Mucosa of descending colon (tissue), 3 donors: Measurements from ENCODE around the gene MRO. TPM values are rescaled to one million over a fixed set of nuclear protein-coding genes. Genes with fewer than 3 reads are reported as not detected.

ENCODE experiments used
- ATAC-seq: fragments of 200-7000 bp; cut with Tn5 transposase; one replicate; pipeline ENCODE4 v1.9.1; 2020; ENCODE audit warnings: mild to moderate bottlenecking, moderate library complexity
- DNase-seq, 3 donors: peaks; one replicate each; pipeline ENCODE4 v3.0.0-alpha.2; 2020
- H3K36me3 ChIP-seq: fragments of 200-600 bp; one replicate; pipeline ENCODE4 v1.8.0; 2021; ENCODE audit warnings: low read depth, mild to moderate bottlenecking
- H3K4me1 ChIP-seq: fragments of 200-600 bp; one replicate; pipeline ENCODE4 v1.8.0; 2021; ENCODE audit warnings: low read depth, mild to moderate bottlenecking
- H3K4me3 ChIP-seq: fragments of 200-600 bp; one replicate; pipeline ENCODE4 v1.8.0; 2021; ENCODE audit warnings: mild to moderate bottlenecking
- H3K9me3 ChIP-seq: fragments of 200-600 bp; one replicate; pipeline ENCODE4 v1.8.0; 2021; ENCODE audit warnings: mild to moderate bottlenecking
- CTCF ChIP-seq: fragments of 200-600 bp; IDR thresholded peaks from one replicate; pipeline ENCODE4 v1.8.0; 2022; ENCODE audit warnings: antibody characterized with exemption, mild to moderate bottlenecking
- intact Hi-C, 2 donors: fragments of 100-400 bp; cut with DNase I in 1 of 2; cut with micrococcal nuclease in 1 of 2; formaldehyde crosslinking; loops; one replicate each; pipeline versions ENCODE4 v1.11.0 to v1.11.1; 2022; cut with DNase I, micrococcal nuclease
- total RNA-seq, 3 donors: library from RNA; stranded (reverse); fragmentation: NEBNext Ultra II Directional in 2 of 3; extraction: Animal tissue kit (Norgen Biotek cat#: 25700) in 2 of 3; gene quantifications; one replicate each; pipeline versions ENCODE4 v1.2.1 to v1.2.4, GENCODE V29; 2021 to 2023
- donor health status: DM: no; HTN: no; CAD: no; lungs with moderate emphysema.
- donor health status: DM: no; HTN: no; CAD: no.
- donor health status: DM: no; HTN: yes; CAD: no.

Gene MRO
- total RNA-seq, 3 donors from 2014 or later, result 0.23 to 0.48 (median 0.28) TPM

GRCh38 chr18:50803592-50803991, 16.2 kb downstream of the MRO start:
- Histone ChIP-seq H3K9me3 (no peaks in the 10 kb centered on the region), H3K4me1 (no peaks in the 10 kb centered on the region), H3K4me3 (no peak overlapping the region), H3K36me3 (no peaks in the 10 kb centered on the region)
- no peak for TF ChIP-seq CTCF
- no peak for ATAC-seq
- intact Hi-C loops, result no loop called here
- DNase-seq, result no peak

- DNase-seq (no peak), ATAC-seq (no peak)
- no peak overlapping the region for H3K4me3 ChIP-seq
- TF ChIP-seq CTCF, result no peak
- no peaks in the 10 kb centered on the region for H3K36me3 ChIP-seq
- no peaks in the 10 kb centered on the region for H3K4me1 ChIP-seq
- no peaks in the 10 kb centered on the region for H3K9me3 ChIP-seq
- intact Hi-C loops, result no loop called here
Observed at GRCh38 chr18:50802141-50802540, 17.7 kb downstream of the MRO start.

- no peaks in the 10 kb centered on the region for H3K9me3 ChIP-seq
- no peak overlapping the region for H3K4me3 ChIP-seq
- H3K4me1 ChIP-seq, result peaks cover under 1% of the 10 kb centered on the region
- DNase-seq, result no peak
- no peaks in the 10 kb centered on the region for H3K36me3 ChIP-seq
- ATAC-seq, result peak; percentile 58
- TF ChIP-seq CTCF, result no peak
- intact Hi-C loops, result no loop called here
Observed at GRCh38 chr18:50797142-50797541, 22.7 kb downstream of the MRO start.

- H3K36me3 ChIP-seq, result no peaks in the 10 kb centered on the region
- no peak for TF ChIP-seq CTCF
- peaks cover 3% of the 10 kb centered on the region for H3K4me1 ChIP-seq
- peak; percentile 71 for ATAC-seq
- peak in 1 of 3 donors; percentile 47 for DNase-seq
- H3K9me3 ChIP-seq, result no peaks in the 10 kb centered on the region
- intact Hi-C loops, result no loop called here
- no peak overlapping the region for H3K4me3 ChIP-seq
Observed at GRCh38 chr18:50796495-50796894, 23.3 kb downstream of the MRO start.

- intact Hi-C loops, result no loop called here
- DNase-seq, result no peak
Observed at GRCh38 chr18:50793641-50794565, 25.9 kb downstream of the MRO start.

More at GRCh38 chr18:50793641-50794565, 25.9 kb downstream of the MRO start:
- H3K9me3 ChIP-seq, result no peaks in the 10 kb centered on the region
- peaks cover 3% of the 10 kb centered on the region for H3K4me1 ChIP-seq
- H3K4me3 ChIP-seq, result no peak overlapping the region
- no peak for ATAC-seq
- no peaks in the 10 kb centered on the region for H3K36me3 ChIP-seq
- no peak for TF ChIP-seq CTCF
